DND-41 (cell line): ENCODE results near the gene FXR2.

Source experiments
- ATAC-seq: fragments of 200-7000 bp; cut with Tn5 transposase; 3 replicates; pipeline ENCODE4 v1.9.1; 2021; ENCODE audit warnings: low read depth; ENCODE audit not compliant: insufficient read depth
- DNase-seq: peaks from one replicate; pipeline ENCODE4 v3.0.0-alpha.2; 2020
- H2AFZ ChIP-seq: 2 replicates; pipeline ENCODE4 v1.6.0; 2012; ENCODE audit warnings: low read depth, low read length
- H3K27ac ChIP-seq: 2 replicates; pipeline ENCODE4 v1.5.1; 2012; ENCODE audit warnings: low read length, inconsistent platforms
- H3K27me3 ChIP-seq: fragments of 200-600 bp; sonication (generic); 2 replicates; pipeline ENCODE4 v1.6.0; 2012; ENCODE audit warnings: low read length, mild to moderate bottlenecking, inconsistent platforms; ENCODE audit not compliant: insufficient read depth, poor library complexity
- H3K36me3 ChIP-seq: 2 replicates; pipeline ENCODE4 v1.5.1; 2012; ENCODE audit warnings: low read length, inconsistent platforms; ENCODE audit not compliant: insufficient read depth
- H3K4me1 ChIP-seq: 2 replicates; pipeline ENCODE4 v1.5.1; 2012; ENCODE audit warnings: mild to moderate bottlenecking, low read length; ENCODE audit not compliant: insufficient read depth
- H3K4me2 ChIP-seq: 2 replicates; pipeline ENCODE4 v1.6.0; 2012; ENCODE audit warnings: mild to moderate bottlenecking, moderate library complexity, low read length, inconsistent platforms; ENCODE audit not compliant: insufficient read depth
- H3K4me3 ChIP-seq, 2 experiments: fragments of 200-600 bp in 1 of 2; shearing (Covaris generic) in 1 of 2; 2 replicates each; pipeline ENCODE4 v1.5.1; 2012 to 2016; ENCODE audit warnings: inconsistent platforms in 2 of 2, low read length in 2 of 2, mild to moderate bottlenecking in 2 of 2, low read depth in 1 of 2, moderate library complexity in 1 of 2
- H3K79me2 ChIP-seq: 2 replicates; pipeline ENCODE4 v1.6.0; 2012; ENCODE audit warnings: low read length, inconsistent platforms; ENCODE audit not compliant: insufficient read depth
- H3K9ac ChIP-seq: 2 replicates; pipeline ENCODE4 v1.6.0; 2012; ENCODE audit warnings: low read depth, mild to moderate bottlenecking, inconsistent platforms, low read length, moderate library complexity
- H3K9me3 ChIP-seq: 2 replicates; pipeline ENCODE4 v1.5.1; 2012; ENCODE audit warnings: low read length, moderate library complexity, mild to moderate bottlenecking, inconsistent platforms; ENCODE audit not compliant: insufficient read depth, severe bottlenecking
- H4K20me1 ChIP-seq: 2 replicates; pipeline ENCODE4 v1.6.0; 2012; ENCODE audit warnings: low read length; ENCODE audit not compliant: insufficient read depth
- CTCF ChIP-seq: IDR thresholded peaks from 2 replicates; pipeline ENCODE4 v1.5.1; 2012; ENCODE audit warnings: borderline replicate concordance, low read length, moderate library complexity, mild to moderate bottlenecking; ENCODE audit not compliant: poor library complexity, severe bottlenecking; ENCODE audit errors: extremely low read depth
- EZH2 ChIP-seq: IDR thresholded peaks from 3 replicates; pipeline ENCODE4 v1.6.1; 2012; ENCODE audit warnings: borderline replicate concordance, low read depth, mild to moderate bottlenecking, moderate library complexity, low read length, inconsistent platforms; ENCODE audit not compliant: severe bottlenecking

Gene FXR2

GRCh38 chr17:7579001-7579833 is 35.5 kb downstream of the FXR2 start, which contains the start of gene CD68:
Gene CD68 (plus strand): TSS chr17:7579638. CDS start chr17:7579678, 40 bp downstream.
- no peak for TF ChIP-seq CTCF
- TF ChIP-seq EZH2 = no peak
- peak; percentile 63 for ATAC-seq
- Histone ChIP-seq H3K9ac (peak within 1 kb of the TSS; percentile 34), H3K4me2 (peak within 1 kb of the TSS; percentile 34; the same call in 1 of the 2 replicates), H3K79me2 (peaks cover 67% of the 10 kb centered on the region), H3K27me3 (no peaks in the 10 kb centered on the region), H3K36me3 (peaks cover 74% of the 10 kb centered on the region), H3K27ac (peak within 1 kb of the TSS; percentile 69), H3K9me3 (no peaks in the 10 kb centered on the region), H2AFZ (no peak within 1 kb of the TSS), H3K4me3 (no peak within 1 kb of the TSS), H4K20me1 (peaks cover 52% of the 10 kb centered on the region), H3K4me1 (peaks cover 67% of the 10 kb centered on the region)
- DNase-seq = peak; percentile 75

DNA sequence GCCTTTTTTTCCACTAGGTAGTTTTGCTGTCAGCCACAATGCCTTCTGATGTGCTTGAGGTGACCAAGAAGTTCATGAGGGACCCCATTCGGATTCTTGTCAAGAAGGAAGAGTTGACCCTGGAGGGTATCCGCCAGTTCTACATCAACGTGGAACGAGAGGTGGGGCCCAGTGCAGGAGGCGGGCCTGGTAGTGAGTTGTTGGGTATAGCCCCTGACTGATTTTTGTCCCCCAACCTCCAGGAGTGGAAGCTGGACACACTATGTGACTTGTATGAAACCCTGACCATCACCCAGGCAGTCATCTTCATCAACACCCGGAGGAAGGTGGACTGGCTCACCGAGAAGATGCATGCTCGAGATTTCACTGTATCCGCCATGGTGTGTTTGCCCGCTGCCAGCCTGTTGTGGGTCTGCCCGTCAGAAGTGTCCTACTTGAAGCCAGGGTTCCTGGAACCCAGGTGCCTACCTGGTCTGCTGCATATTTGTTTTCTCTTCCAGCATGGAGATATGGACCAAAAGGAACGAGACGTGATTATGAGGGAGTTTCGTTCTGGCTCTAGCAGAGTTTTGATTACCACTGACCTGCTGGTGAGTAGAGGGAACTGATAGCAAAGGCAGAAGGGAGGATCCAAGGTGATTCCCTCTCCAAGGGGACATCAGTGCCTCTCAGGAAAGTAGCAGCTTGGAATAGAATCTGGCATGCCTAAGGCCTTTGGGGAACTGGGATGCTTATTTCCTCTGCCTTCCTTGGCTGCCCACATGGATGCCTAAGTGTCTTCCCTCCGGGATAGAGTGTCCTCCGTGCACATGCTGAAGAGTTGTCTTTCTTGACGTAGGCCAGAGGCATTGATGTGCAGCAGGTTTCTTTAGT is 37.1 kb downstream of the FXR2 start:
- no peak overlapping the region for H3K4me3 ChIP-seq
- H3K27ac ChIP-seq = no peak overlapping the region
- DNase-seq (no peak), ATAC-seq (no peak)
- peaks cover 65% of the 10 kb centered on the region for H4K20me1 ChIP-seq
- no peak for TF ChIP-seq EZH2
- TF ChIP-seq CTCF = no peak
- no peak overlapping the region for H3K9ac ChIP-seq
- H3K36me3 ChIP-seq = peaks cover 84% of the 10 kb centered on the region
- H3K27me3 ChIP-seq = no peaks in the 10 kb centered on the region
- H3K4me1 ChIP-seq = peaks cover 61% of the 10 kb centered on the region
- peak overlapping the region; percentile 7; the same call in 1 of the 2 replicates for H3K4me2 ChIP-seq
- peaks cover 72% of the 10 kb centered on the region for H3K79me2 ChIP-seq
- no peak overlapping the region for H2AFZ ChIP-seq
- H3K9me3 ChIP-seq = no peaks in the 10 kb centered on the region

GRCh38 chr17:7576432-7576937 is 38.2 kb downstream of the FXR2 start:
- Histone ChIP-seq H3K36me3 (peaks cover 83% of the 10 kb centered on the region), H4K20me1 (peaks cover 65% of the 10 kb centered on the region), H2AFZ (no peak overlapping the region), H3K4me1 (peaks cover 60% of the 10 kb centered on the region), H3K9me3 (no peaks in the 10 kb centered on the region), H3K79me2 (peaks cover 71% of the 10 kb centered on the region), H3K9ac (no peak overlapping the region), H3K4me3 (no peak overlapping the region; a peak in 1 of 4 replicates), H3K27me3 (no peaks in the 10 kb centered on the region), H3K4me2 (peak overlapping the region; percentile 84; the same call in 1 of the 2 replicates), H3K27ac (no peak overlapping the region)
- DNase-seq = no peak
- no peak for ATAC-seq
- TF ChIP-seq CTCF = no peak
- no peak for TF ChIP-seq EZH2
